Endothelial cell of umbilical vein (primary cell): ENCODE results near the gene C1orf52. TPM values are rescaled to one million over a fixed set of nuclear protein-coding genes. Genes with fewer than 3 reads are reported as not detected.

ENCODE experiments used
- BruUV-seq: library from RNA; stranded (reverse); fragments of 400-500 nt; replicated peaks from 2 replicates; lab custom pipeline; 2021; lab: Mats Ljungman, UMichigan
- CTCF ChIA-PET: fragments of 300-600, 350-600 bp; sonication (Branson Sonifier 250); formaldehyde crosslinking; loops from one replicate; lab custom pipeline; 2021; ENCODE audit warnings: antibody characterized with exemption, inconsistent platforms; lab: Charles Lee
- POLR2A ChIA-PET: fragments of 300-600, 350-600 bp; sonication (Branson Sonifier 250); formaldehyde crosslinking; loops from one replicate; lab custom pipeline; 2021; ENCODE audit warnings: antibody characterized with exemption, inconsistent platforms; lab: Charles Lee
- DNase-seq: peaks from one replicate; pipeline ENCODE4 v3.0.0-alpha.2; 2011; ENCODE audit warnings: low read depth, low spot score
- FAIRE-seq: peaks from 2 replicates; lab custom pipeline; 2011; peaks lifted over from hg19 to GRCh38; lab: Jason Lieb, UNC
- H2AFZ ChIP-seq: 2 replicates; pipeline ENCODE4 v1.6.0; 2012; ENCODE audit warnings: low read depth, low read length, control low read depth, inconsistent platforms
- H3K27ac ChIP-seq: 2 replicates; pipeline ENCODE4 v1.5.1; 2011; ENCODE audit warnings: low read depth, mild to moderate bottlenecking, control low read depth, low read length, moderate library complexity; ENCODE audit not compliant: insufficient read depth
- H3K27me3 ChIP-seq, 2 experiments: 2 replicates each; pipeline versions ENCODE4 v1.6.0 to v1.6.1; 2011; ENCODE audit warnings: low read length in 2 of 2, mixed read lengths in 1 of 2; ENCODE audit not compliant: control insufficient read depth in 2 of 2, insufficient read depth in 2 of 2
- H3K36me3 ChIP-seq, 2 experiments: 2 replicates in 1 of 2; 3 replicates in 1 of 2; pipeline ENCODE4 v1.5.1; 2011; ENCODE audit warnings: low read length in 2 of 2, mild to moderate bottlenecking in 1 of 2, moderate library complexity in 1 of 2; ENCODE audit not compliant: control insufficient read depth in 2 of 2, insufficient read depth in 2 of 2; ENCODE audit errors: extremely low read depth in 1 of 2
- H3K4me1 ChIP-seq: 3 replicates; pipeline ENCODE4 v1.5.1; 2011; ENCODE audit warnings: mild to moderate bottlenecking, low read length; ENCODE audit not compliant: control insufficient read depth, insufficient read depth; ENCODE audit errors: extremely low read depth
- H3K4me2 ChIP-seq: 2 replicates; pipeline ENCODE4 v1.6.1; 2011; ENCODE audit warnings: low read length, control low read depth, mixed read lengths; ENCODE audit not compliant: insufficient read depth
- H3K4me3 ChIP-seq, 3 experiments: fragments of 200-600 bp in 1 of 3; sonication (generic), shearing (Covaris generic) in 1 of 3; replicated peaks in 1 of 3; 2 replicates each; pipeline ENCODE4 v1.5.1; 2011 to 2016; ENCODE audit warnings: control low read depth in 3 of 3, low read length in 3 of 3, mild to moderate bottlenecking in 2 of 3, inconsistent platforms in 1 of 3, low read depth in 1 of 3, moderate library complexity in 1 of 3; ENCODE audit not compliant: insufficient read depth in 1 of 3
- H3K79me2 ChIP-seq: 2 replicates; pipeline ENCODE4 v1.6.0; 2012; ENCODE audit warnings: low read length, inconsistent platforms; ENCODE audit not compliant: control insufficient read depth, insufficient read depth
- H3K9ac ChIP-seq: replicated peaks from 2 replicates; pipeline ENCODE3; 2011; ENCODE audit warnings: low read length, control low read depth; ENCODE audit not compliant: insufficient read depth; ENCODE audit errors: extremely low read depth
- H3K9me1 ChIP-seq: replicated peaks from 3 replicates; pipeline ENCODE4 v1.6.0; 2011; ENCODE audit warnings: mild to moderate bottlenecking, low read length; ENCODE audit not compliant: control insufficient read depth, insufficient read depth; ENCODE audit errors: extremely low read depth
- H3K9me3 ChIP-seq: replicated peaks from 2 replicates; pipeline ENCODE4 v1.5.1; 2012; ENCODE audit warnings: low read length, inconsistent platforms; ENCODE audit not compliant: control insufficient read depth, insufficient read depth
- H4K20me1 ChIP-seq: replicated peaks from 2 replicates; pipeline ENCODE3; 2011; ENCODE audit warnings: mild to moderate bottlenecking, low read length; ENCODE audit not compliant: control insufficient read depth, insufficient read depth; ENCODE audit errors: extremely low read depth
- EZH2 ChIP-seq: IDR thresholded peaks from 2 replicates; pipeline ENCODE4 v1.6.1; 2012; ENCODE audit warnings: borderline replicate concordance, low read depth, mild to moderate bottlenecking, moderate library complexity, low read length, inconsistent platforms; ENCODE audit not compliant: severe bottlenecking
- FOS ChIP-seq: IDR thresholded peaks from 2 replicates; pipeline ENCODE4 v1.6.1; 2011; ENCODE audit warnings: mild to moderate bottlenecking, low read length, moderate library complexity, borderline replicate concordance; ENCODE audit not compliant: insufficient read depth
- GATA2 ChIP-seq: IDR thresholded peaks from 2 replicates; pipeline ENCODE4 v1.7.0; 2011; ENCODE audit warnings: low read depth, mild to moderate bottlenecking, moderate library complexity, mixed read lengths, low read length; ENCODE audit not compliant: insufficient read length, insufficient read depth
- JUN ChIP-seq: IDR thresholded peaks from 2 replicates; pipeline ENCODE4 v1.6.1; 2011; ENCODE audit warnings: borderline replicate concordance, low read depth; ENCODE audit not compliant: insufficient read length, insufficient read depth
- MAX ChIP-seq: IDR thresholded peaks from 2 replicates; pipeline ENCODE4 v1.6.1; 2011; ENCODE audit not compliant: insufficient read depth, insufficient read length
- MYC ChIP-seq: IDR thresholded peaks from one replicate; pipeline ENCODE4 v1.6.1; 2011; ENCODE audit warnings: mild to moderate bottlenecking, low read depth, low read length
- POLR2A ChIP-seq: IDR thresholded peaks from 2 replicates; pipeline ENCODE4 v1.6.1; 2012; ENCODE audit warnings: low read depth, mild to moderate bottlenecking, control low read depth, low read length
- POLR2AphosphoS5 ChIP-seq: IDR thresholded peaks from 2 replicates; pipeline ENCODE4 v1.6.1; 2012; ENCODE audit warnings: low read depth, mild to moderate bottlenecking, control low read depth, low read length, moderate library complexity; ENCODE audit not compliant: insufficient read depth
- dilution Hi-C: fragments of 300-500 bp; cut with MboI; formaldehyde crosslinking; loops from one replicate; pipeline ENCODE4 v1.15.0; 2019; ENCODE audit warnings: low sequenced_read_pairs; ENCODE audit not compliant: extremely low pct_ligation_motif_present
- intact Hi-C: fragments of 100-400 bp; cut with micrococcal nuclease; formaldehyde crosslinking; loops from one replicate; pipeline ENCODE4 v1.10.0; 2022
- polyA plus RNA-seq, 4 experiments: library from polyadenylated mRNA; depleted of rRNA in 3 of 4; stranded (reverse) in 3 of 4; unstranded in 1 of 4; fragments of >200 nt; gene quantifications; 2 replicates each; pipeline versions ENCODE4 v1.2.1 to v1.2.3, GENCODE V29; 2011 to 2012; ENCODE audit warnings: missing spikeins in 1 of 4
- total RNA-seq: library from RNA; stranded (reverse); gene quantifications from 2 replicates; pipeline ENCODE4 v1.2.3, GENCODE V29; 2021
- TF ChIP-seq, protein P1 (sequence below), 2 donors: IDR thresholded peaks; 1 replicate in 1 of 2; 2 replicates in 1 of 2; pipeline ENCODE4 v1.5.1; 2011; ENCODE audit warnings: low read length in 2 of 2, mild to moderate bottlenecking in 2 of 2, moderate library complexity in 2 of 2, control low read depth in 1 of 2, inconsistent platforms in 1 of 2, low read depth in 1 of 2; ENCODE audit not compliant: insufficient read depth in 1 of 2; ENCODE audit errors: extremely low read depth in 1 of 2

Gene C1orf52
- total and polyA plus RNA-seq, 2 donors (not counting 3 experiments of a cell fraction or from before 2014, with no cell fraction given) = 22.7 to 26.7 TPM

- Histone ChIP-seq H3K9ac (no peak overlapping the region), H3K9me1 (no peaks in the 10 kb centered on the region), H3K4me3 (no peak overlapping the region), H4K20me1 (no peaks in the 10 kb centered on the region), H3K27me3 (peaks cover 16 to 27% of the 10 kb centered on the region in 2 experiments), H3K4me1 (no peaks in the 10 kb centered on the region), H3K79me2 (no peaks in the 10 kb centered on the region), H3K27ac (no peak overlapping the region), H3K9me3 (no peaks in the 10 kb centered on the region), H3K4me2 (no peak overlapping the region), H3K36me3 (no peaks in the 10 kb centered on the region), H2AFZ (no peak overlapping the region)
- POLR2A ChIA-PET = no interaction called here
- FAIRE-seq (no peak), DNase-seq (no peak)
- CTCF ChIA-PET = interaction anchor here (1.4 to 1.6 kb wide), 4 partner anchors 10 to 280 kb away, joined by 4 to 10 read pairs (median 6); no protein-coding TSS in a partner anchor
- TF ChIP-seq FOS (no peak), MYC (no peak), MAX (no peak), GATA2 (no peak), POLR2A (no peak), EZH2 (no peak), POLR2AphosphoS5 (no peak), JUN (no peak)
- TF ChIP-seq, protein P1, sequence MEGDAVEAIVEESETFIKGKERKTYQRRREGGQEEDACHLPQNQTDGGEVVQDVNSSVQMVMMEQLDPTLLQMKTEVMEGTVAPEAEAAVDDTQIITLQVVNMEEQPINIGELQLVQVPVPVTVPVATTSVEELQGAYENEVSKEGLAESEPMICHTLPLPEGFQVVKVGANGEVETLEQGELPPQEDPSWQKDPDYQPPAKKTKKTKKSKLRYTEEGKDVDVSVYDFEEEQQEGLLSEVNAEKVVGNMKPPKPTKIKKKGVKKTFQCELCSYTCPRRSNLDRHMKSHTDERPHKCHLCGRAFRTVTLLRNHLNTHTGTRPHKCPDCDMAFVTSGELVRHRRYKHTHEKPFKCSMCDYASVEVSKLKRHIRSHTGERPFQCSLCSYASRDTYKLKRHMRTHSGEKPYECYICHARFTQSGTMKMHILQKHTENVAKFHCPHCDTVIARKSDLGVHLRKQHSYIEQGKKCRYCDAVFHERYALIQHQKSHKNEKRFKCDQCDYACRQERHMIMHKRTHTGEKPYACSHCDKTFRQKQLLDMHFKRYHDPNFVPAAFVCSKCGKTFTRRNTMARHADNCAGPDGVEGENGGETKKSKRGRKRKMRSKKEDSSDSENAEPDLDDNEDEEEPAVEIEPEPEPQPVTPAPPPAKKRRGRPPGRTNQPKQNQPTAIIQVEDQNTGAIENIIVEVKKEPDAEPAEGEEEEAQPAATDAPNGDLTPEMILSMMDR (IDR thresholded peaks at IDR 0.05; ENCODE audit: extremely low read depth in 1 of 2, insufficient read depth in 1 of 2, low read depth in 1 of 2, low read length in 2 of 2) = no peak
- intact Hi-C loops = no loop called here
- dilution Hi-C loops = no loop called here
- no TSS peak for BruUV-seq
Observed at GRCh38 chr1:85224734-85225623, 34.5 kb downstream of the C1orf52 start.
